Esophagus squamous epithelium (tissue), 4 donors: ENCODE results near the gene ZRANB3.
"Not testable (repeated sequence)": the region's sequence is repeated elsewhere in the genome, so short reads cannot be mapped to it uniquely, and the experiment has no call there.

Source experiments
- CTCF ChIP-seq, 6 experiments: fragments of 450-650 bp in 4 of 6; fragments of 200-600 bp in 2 of 6; sonication (generic) in 2 of 6; IDR thresholded peaks; one replicate each; pipeline ENCODE4 v1.5.1; 2016 to 2019; ENCODE audit warnings: antibody characterized with exemption in 6 of 6, mild to moderate bottlenecking in 4 of 6, moderate library complexity in 4 of 6
- POLR2A ChIP-seq, 4 donors: fragments of 450-650 bp; IDR thresholded peaks; one replicate each; pipeline ENCODE4 v1.6.1; 2017; ENCODE audit warnings: antibody characterized with exemption in 4 of 4, mild to moderate bottlenecking in 4 of 4, moderate library complexity in 3 of 4

DNA sequence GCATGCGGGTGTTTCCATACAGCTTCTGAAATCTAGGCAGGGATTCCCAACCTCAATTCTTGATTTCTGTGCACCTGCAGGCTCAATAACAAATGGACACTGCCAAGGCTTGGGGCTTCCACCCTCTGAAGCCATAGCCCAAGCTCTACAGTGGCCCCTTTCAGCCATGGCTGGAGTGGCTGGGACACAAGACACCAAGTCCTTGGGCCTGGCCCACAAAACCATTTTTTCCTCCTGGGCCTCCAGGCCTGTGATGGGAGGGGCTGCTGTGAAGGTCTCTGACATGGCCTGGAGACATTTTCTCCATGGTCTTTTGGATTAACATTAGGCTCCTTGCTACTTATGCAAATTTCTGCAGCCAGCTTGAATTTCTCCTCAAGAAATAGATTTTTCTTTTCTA lies 78.0 kb downstream of the ZRANB3 start:
- TF ChIP-seq POLR2A, CTCF (IDR thresholded peaks at IDR 0.05): not testable (repeated sequence)
